ENCODE results near the gene DTX1. TPM values are rescaled to one million over a fixed set of nuclear protein-coding genes. Genes with fewer than 3 reads are reported as not detected.

DTX1 gene
- total and polyA plus RNA-seq, 2 of the 8 experiments (the other 6 are each of a cell fraction or from before 2014, with no cell fraction given), result 4.7 to 6.9 TPM

GRCh38 chr12:113091506-113091905 is 35.0 kb downstream of the DTX1 start (continued):
- TF ChIP-seq ATF3 (IDR thresholded peaks at IDR 0.05; ENCODE audit: insufficient read depth, low read depth, low read length) (no peak), CHD7 (IDR thresholded peaks at IDR 0.05; ENCODE audit: insufficient replicate concordance, low read length) (no peak), POLR2AphosphoS5 (IDR thresholded peaks at IDR 0.05; ENCODE audit: low read depth, low read length) (no peak), HDAC6 (IDR thresholded peaks at IDR 0.05; ENCODE audit: low read depth, low read length) (no peak), POU5F1 (IDR thresholded peaks at IDR 0.05; ENCODE audit: low read depth, low read length) (no peak), PHF8 (conservative IDR thresholded peaks at IDR 0.05; ENCODE audit: low read depth, low read length) (no peak)
